HG03571 (cell line): ENCODE measurements around the gene VPS39.

Experiments used
- ATAC-seq: cut with Tn5 transposase; IDR thresholded peaks from one replicate; pipeline ENCODE4 v1.9.1; 2021; ENCODE audit not compliant: unreplicated experiment

Gene VPS39

GRCh38 chr15:42146551-42147430 lies 61.3 kb downstream of the VPS39 start:
- no peak for ATAC-seq

- no peak for ATAC-seq
Observed at GRCh38 chr15:42145546-42146455, 62.3 kb downstream of the VPS39 start.

- no peak for ATAC-seq
Observed at GRCh38 chr15:42144841-42145375, 63.2 kb downstream of the VPS39 start.

GRCh38 chr15:42143866-42144625 lies 64.1 kb downstream of the VPS39 start:
- ATAC-seq, result no peak

GRCh38 chr15:42143356-42143755 lies 64.7 kb downstream of the VPS39 start:
- ATAC-seq, result no peak

- ATAC-seq, result no peak
Observed at GRCh38 chr15:42141795-42142667, 66.1 kb downstream of the VPS39 start.

- ATAC-seq, result no peak
Observed at GRCh38 chr15:42141246-42141645, 66.9 kb downstream of the VPS39 start.

GRCh38 chr15:42140383-42141070 lies 67.6 kb downstream of the VPS39 start:
- ATAC-seq, result no peak

- no peak for ATAC-seq
Observed at GRCh38 chr15:42139596-42139995, 68.5 kb downstream of the VPS39 start.

- no peak for ATAC-seq
Observed at GRCh38 chr15:42138968-42139386, 69.1 kb downstream of the VPS39 start.

- no peak for ATAC-seq
Observed at GRCh38 chr15:42138411-42138810, 69.7 kb downstream of the VPS39 start.

GRCh38 chr15:42137461-42138261 lies 70.4 kb downstream of the VPS39 start:
- no peak for ATAC-seq

- ATAC-seq, result no peak
Observed at GRCh38 chr15:42136513-42136912, 71.6 kb downstream of the VPS39 start.

- no peak for ATAC-seq
Observed at GRCh38 chr15:42135351-42135750, 72.8 kb downstream of the VPS39 start.

GRCh38 chr15:42134617-42135245 lies 73.4 kb downstream of the VPS39 start:
- ATAC-seq, result no peak

- no peak for ATAC-seq
Observed at GRCh38 chr15:42133886-42134502, 74.1 kb downstream of the VPS39 start.

- no peak for ATAC-seq
Observed at GRCh38 chr15:42133356-42133755, 74.7 kb downstream of the VPS39 start.
